HG03521 (cell line): ENCODE data around the gene UGT1A3.
"Not testable (repeated sequence)": the region's sequence is repeated elsewhere in the genome, so short reads cannot be mapped to it uniquely, and the experiment has no call there.

Experiments
- ATAC-seq: cut with Tn5 transposase; IDR thresholded peaks from one replicate; pipeline ENCODE4 v1.9.1; 2021; ENCODE audit warnings: mild to moderate bottlenecking, moderate library complexity; ENCODE audit not compliant: unreplicated experiment

UGT1A3 gene

DNA sequence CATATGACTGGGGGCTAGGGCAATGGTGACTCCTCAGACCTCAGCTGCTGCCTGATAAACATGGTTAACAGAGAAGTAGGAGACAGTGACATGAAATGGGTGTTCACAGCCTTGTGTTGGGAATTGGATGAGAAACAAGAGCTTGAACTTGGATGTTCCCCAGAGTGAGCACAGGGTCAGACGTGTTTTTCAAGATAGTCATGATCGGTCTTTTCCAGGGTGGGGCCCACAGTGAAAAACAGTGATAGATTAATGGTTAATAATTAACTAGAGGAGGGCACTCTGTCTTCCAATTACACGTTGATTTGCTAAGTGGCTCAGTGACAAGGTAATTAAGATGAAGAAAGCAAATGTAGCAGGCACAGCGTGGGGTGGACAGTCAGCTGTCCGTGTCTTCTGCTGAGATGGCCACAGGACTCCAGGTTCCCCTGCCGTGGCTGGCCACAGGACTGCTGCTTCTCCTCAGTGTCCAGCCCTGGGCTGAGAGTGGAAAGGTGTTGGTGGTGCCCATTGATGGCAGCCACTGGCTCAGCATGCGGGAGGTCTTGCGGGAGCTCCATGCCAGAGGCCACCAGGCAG lies at the start of gene UGT1A3:
UGT1A3 (plus strand) TSS at position 320 of the 579 bp plus-strand sequence; CDS start at position 405, 85 bp downstream.
- no peak for ATAC-seq

DNA sequence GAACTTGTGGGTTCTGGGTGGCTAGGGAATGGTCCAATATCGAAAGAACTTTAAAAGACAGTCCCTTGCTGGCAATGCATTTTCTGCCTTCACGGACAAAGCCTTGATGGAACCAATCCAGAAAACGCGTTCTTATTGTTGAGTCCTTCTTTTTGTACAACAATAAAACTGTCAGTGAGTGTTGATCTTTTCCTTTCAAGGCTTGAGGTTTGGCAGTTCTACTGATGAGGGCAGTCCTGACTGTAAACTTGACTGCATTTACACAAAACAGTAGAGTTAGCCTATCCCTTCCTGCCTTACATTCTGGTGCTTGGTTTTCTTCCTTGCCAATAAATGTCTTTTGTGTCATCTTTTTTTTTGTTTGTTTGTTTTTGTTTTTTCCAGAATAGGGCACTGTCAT lies 49.6 kb upstream of the UGT1A3 start:
- ATAC-seq: no peak

DNA sequence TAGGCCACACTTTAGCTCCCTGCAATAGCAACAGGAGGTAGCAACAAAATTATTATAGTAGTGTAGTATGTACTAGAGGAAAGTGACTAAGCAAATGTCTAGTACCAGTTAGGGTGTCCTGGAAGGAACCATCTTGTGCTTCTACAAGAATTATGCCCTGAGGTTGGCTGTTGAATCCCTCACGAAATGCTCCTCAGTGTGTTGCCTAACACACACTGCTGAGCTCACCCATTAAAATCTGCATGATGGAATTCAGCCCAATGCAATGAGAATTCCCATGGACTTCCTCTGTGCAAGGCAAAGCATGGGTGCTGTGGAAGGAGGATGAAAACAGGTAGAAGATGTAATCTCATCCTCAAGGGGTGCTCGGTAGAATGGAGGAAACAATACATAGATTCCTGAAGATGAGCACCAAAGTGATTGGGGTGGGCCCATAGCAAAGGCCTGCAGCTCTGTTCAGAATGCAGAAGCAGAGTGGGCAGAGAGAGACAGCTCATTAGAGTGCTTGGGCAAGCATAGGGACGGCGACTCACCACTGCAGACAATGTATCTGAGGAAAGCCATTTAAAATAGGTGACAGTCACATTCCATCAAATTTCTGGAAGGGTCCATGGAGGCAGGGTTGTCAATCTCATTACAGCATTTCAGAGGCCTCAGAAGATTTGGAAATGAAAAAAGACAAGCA lies 48.3 kb upstream of the UGT1A3 start:
- ATAC-seq: no peak

DNA sequence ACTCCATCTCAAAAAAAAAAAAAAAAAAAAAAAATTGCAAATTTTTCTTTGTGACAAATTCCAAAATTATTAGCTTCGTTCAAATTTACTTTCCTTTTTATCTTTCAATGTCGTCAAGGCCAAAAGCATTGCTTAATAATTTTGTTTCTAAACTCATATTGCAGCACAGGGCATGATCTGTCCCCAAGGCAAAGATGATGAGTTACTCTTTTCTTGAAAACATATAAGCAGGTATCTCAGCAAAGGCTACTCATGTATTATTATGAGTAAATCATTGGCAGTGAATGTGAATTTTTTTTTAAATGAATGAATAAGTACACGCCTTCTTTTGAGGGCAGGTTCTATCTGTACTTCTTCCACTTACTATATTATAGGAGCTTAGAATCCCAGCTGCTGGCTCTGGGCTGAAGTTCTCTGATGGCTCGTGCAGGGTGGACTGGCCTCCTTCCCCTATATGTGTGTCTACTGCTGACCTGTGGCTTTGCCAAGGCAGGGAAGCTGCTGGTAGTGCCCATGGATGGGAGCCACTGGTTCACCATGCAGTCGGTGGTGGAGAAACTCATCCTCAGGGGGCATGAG lies 47.2 kb upstream of the UGT1A3 start, which contains the start of gene UGT1A7:
UGT1A7 (plus strand) TSS at position 381 of the 579 bp plus-strand sequence; CDS start at position 418, 37 bp downstream.
- ATAC-seq: no peak

DNA sequence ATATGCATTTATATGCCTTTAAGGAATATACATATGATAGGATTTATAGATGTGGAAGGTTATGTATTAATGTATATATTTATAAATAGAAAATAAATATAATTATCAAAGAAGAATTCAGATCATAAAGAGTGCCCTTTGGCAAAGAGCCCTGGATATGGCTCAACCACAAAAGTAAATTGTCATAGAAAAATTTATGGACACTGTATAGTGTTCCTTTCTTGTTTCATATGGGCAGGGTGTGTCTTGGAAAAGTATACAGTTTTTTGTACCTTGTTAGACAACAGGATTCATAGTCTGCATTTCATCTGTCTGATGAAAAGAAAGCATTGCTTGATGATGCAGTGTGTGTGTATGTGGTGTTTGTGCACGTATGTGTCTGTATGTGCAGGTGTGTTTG lies 44.2 kb upstream of the UGT1A3 start:
- no peak for ATAC-seq

DNA sequence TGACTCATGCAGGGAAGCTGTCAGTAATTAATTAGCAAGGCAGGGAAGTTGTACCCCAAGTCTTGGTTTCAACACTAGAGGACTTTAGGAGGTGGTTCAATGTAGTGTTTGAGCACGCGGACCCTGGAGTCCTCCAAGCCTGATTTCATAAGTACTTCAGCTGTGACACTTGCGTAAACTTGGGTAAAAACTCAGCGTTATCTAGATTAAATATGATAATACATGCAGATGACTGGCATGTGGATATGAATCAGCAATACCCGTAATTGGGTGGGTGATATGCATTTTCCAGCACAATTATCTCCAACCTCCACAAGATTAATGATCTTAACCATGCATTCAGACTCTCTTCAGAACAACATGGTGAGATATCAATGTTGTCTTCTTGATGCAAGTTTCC lies 41.9 kb upstream of the UGT1A3 start:
- ATAC-seq: no peak

DNA sequence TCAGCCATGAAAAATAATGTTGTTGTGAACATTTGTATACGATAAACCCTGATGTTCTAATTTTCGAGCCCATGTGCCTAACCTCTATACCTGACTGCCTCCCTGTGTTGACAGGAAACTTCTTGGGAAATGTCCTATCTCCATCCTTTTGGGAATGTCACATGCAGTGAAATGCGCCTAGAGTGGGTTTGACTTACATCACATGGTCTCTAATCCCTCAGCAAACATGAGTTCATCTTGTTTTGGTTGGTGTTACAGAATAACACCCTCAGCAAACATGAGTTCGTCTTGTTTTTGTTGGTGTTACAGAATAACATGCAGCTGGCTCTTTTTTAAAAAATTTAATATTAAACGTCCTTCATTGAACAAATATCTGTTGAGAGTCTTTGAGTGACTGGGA lies 40.5 kb upstream of the UGT1A3 start:
- no peak for ATAC-seq

DNA sequence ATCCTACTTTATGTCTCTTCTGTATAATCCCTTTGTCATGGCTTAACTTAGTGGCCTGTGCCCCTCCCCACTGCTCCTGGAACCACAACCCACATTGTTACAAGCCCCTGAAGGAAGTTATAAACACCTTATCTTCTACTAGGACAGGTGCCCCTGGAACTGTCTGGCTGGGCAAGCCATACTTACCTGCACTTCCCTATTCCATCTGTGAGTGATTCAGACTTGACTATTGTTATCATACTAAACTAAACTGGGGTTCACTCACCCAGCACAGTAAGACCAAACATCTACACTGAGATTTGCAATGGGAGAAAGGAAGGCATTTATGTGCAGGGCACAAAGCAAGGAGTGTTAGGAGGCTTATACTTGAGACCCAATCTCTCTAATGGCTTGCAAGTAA lies 39.8 kb upstream of the UGT1A3 start:
- ATAC-seq: no peak

DNA sequence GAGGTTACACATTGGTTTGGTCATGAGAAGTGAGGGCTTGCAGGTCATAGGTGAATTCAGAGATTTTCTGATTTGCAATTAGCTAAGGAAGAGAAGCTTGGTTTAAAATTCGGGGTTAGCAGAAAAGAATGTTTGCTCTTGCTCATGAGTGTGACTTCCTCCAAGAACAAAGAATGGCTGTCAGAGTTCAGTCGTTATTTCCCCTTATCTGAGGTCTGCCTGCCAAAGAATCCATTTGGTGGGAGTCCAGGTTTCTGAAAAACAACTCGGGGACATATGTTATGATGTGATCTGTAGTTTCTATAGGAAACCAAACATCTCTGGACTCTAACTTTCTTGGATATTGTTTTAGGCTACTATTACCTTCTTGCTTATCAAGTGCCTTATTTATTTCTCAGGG lies 39.3 kb upstream of the UGT1A3 start:
- ATAC-seq: no peak

DNA sequence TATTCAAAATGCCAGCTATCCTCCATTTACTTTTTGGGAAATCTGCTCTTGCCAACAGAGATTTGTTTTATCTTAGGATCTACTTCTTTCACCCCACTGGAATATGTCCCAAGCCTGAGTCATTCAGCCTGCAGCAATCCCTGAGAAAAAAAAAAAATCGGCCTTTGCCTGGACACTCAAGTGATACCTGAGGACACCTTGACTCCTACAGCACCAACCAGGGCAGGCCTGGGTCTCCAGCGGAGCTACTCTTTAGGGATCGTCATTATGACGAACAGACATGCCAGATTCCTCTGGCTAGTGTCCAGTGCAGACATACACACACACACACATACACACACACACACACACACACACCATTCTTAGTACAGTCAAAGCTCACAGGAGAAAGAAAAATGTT lies 38.4 kb upstream of the UGT1A3 start:
- ATAC-seq: no peak

DNA sequence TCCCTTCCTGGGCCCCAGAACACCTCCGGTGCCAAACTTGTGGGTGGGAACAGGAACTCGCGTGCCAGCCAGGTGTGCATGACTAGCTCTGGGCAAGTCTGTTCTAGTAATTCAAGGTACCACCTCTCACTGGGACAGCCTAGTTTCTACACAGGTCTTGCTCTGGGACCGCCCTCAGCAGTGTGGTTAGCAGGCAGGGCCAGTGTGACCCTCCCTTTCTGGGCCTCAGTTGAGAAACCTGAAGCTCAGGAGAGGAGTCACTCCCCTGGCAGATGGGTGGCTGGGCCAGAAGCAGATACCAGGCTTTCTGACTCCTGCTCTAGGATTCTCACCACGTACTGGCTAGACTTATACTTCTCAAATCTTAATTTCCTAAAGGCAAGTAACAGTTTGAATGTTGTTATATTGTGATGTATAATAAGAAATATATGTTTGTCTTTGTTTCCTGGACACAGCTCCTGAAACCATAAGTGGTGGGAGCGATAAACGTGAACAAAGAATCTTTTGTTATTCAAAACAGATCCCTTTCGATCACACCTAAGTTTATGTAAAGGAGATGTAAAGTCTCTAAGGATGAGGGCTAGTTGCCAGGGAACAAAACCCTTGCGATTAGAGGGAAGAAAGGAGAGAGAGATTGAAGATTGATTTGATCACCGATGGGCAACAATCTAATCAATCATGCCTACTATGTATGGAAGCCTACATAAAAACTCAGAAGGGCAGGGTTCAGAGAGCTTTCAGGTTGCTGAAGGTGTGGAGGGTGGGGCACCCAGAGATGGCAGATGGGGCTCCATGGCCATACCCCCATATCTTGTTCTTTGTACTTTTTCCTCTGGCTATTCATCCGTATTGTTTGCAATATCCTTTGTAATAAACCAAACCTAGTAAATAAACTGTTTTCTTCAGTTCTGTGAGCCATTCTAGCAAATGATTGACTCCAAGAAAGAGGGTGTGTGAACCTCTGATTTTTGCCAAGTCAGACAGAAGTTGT lies 37.1 kb upstream of the UGT1A3 start:
- no peak for ATAC-seq

DNA sequence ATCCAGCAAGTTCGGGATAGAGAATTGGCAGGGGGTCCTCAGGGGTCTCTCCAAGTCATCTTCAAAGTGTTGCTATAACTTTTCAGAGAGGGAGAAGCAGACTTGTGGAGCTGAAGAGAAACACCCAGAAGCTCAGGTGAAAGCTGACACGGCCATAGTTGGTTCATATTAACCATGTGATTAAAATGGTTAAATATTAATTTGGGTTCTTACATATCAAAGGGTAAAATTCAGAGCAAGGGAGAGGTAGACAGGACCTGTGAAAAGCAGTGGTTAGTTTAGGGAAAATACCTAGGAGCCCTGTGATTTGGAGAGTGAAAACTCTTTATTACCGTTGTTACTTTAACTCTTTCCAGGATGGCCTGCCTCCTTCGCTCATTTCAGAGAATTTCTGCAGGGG lies 36.2 kb upstream of the UGT1A3 start, which contains the start of gene UGT1A6:
UGT1A6 (plus strand) TSS at position 243 of the 400 bp plus-strand sequence; CDS start at position 358, 115 bp downstream.
- ATAC-seq: no peak

DNA sequence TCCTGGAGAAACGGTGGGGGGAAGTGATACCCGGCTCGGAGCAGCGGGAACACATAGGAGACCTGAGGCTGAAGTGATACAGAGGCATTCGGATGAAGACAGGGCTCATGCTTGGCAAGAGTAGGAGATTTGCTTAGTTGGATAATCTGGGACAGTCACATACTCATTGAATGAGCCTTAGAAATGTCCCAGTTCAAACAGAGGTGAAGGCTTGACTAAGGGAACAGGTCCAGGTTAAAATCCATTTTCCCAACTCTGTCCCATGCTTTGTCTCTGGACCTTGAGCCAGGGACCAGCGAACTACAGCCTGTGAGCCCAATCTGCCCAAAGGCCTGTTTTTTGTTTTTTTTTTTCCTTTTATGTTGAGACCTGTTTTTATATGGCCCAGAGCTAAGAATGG lies 34.9 kb upstream of the UGT1A3 start:
- ATAC-seq: no peak

DNA sequence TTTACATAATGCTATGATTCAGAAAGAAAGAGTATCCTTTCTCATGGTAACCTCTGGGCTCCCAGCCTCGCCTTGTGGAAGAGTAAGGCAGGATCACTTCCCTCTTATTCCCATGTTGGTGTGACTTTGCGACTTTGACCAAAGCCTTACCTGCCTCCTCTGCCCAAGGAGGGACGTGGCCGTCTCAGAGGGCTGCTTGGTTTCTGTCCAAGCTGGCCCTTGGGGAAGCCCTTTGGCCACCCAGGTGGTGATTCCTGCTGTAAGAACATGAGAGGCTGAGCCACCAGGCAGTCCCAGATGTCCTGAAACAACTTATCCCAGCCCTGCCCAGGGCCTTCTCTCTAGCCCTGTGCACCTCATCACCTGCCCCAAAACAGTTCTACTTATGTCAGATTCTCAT lies 30.1 kb upstream of the UGT1A3 start:
- ATAC-seq: no peak

DNA sequence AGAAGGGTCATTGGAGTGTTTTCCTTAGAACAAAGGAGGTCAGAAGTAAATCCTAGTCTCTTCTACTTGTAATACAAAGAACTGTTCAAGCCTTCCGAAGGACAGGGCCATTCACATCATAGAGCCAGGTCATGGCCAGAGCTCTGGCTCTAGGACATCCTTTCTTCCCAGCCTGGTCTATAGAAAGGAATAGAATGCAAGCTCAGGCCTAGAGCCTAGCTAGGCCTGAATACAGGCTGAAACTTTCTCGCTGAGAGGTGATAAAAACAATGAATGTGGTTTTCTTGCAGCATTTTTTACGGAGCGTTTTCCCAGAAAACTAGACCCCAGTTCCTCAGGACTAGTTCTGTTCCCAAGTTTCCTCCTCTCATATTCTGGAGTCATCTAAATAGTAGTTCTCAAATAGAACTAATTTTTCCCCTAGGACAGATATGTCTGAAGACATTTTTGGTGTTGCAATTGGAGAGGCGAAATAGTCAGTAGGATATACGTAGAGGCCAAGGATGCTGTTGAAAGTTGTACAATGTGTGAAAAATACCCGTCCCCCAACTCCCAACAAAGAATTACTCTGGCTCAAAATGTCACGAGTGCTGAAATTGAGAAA lies 29.3 kb upstream of the UGT1A3 start:
- ATAC-seq: no peak

DNA sequence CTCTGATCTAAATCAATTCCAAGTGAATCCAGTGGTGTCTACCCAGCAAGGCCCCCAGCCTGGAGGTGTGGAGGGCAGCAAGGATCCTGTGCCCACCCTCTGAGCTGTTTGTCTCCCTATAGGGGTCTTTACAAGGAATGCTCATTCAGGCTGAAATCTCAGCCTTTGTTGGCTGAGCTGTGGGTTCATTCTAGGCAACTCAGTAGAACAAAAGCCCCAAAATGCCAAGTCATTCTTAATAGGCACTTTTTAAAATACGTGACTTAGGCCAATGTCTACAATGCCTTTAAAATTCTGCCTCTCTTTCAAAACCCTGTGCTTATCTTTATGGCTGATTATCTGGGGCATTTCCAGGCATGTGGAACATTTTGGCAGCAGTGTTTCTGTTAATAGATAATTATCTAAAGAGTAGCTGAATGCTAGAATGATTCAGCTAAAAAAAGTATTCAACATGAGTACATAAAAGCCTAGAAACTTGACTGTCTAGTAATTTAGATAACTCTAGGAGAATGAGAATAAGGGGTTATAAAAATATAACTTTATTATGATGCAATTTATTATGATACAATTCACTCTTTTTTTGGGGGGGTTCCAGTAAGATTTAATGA lies 28.7 kb upstream of the UGT1A3 start:
- ATAC-seq: no peak

DNA sequence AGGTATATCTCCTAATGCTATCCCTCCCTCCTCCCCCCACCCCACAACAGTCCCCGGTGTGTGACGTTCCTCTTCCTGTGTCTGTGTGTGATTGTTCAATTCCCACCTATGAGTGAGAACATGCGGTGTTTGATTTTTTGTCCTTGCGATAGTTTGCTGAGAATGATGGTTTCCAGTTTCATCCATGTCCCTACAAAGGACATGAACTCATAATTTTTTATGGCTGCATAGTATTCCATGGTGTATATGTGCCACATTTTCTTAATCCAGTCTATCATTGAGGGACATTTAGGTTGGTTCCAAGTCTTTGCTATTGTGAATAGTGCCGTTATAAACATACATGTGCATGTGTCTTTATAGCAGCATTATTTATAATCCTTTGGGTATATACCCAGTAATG lies 28.0 kb upstream of the UGT1A3 start:
- not testable (repeated sequence) for ATAC-seq

DNA sequence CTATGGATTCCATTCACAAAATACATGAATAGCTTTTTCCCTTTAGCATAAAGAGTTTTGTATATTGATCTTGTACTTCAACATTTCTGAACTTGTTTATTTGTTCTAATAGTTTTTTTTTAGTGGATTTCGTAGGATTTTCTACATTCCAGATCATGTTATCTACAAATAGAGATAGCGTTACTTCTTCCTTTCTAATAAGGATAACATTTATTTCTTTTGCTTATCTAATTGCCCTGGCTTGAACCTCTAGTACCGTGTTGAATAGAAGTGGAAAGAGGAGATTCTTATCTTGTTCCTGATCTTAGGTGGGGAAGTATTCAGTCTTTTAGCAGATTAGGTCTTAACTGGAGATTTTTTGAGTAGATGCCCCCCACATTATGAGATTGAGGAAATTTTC lies 26.6 kb upstream of the UGT1A3 start:
- ATAC-seq: no peak

DNA sequence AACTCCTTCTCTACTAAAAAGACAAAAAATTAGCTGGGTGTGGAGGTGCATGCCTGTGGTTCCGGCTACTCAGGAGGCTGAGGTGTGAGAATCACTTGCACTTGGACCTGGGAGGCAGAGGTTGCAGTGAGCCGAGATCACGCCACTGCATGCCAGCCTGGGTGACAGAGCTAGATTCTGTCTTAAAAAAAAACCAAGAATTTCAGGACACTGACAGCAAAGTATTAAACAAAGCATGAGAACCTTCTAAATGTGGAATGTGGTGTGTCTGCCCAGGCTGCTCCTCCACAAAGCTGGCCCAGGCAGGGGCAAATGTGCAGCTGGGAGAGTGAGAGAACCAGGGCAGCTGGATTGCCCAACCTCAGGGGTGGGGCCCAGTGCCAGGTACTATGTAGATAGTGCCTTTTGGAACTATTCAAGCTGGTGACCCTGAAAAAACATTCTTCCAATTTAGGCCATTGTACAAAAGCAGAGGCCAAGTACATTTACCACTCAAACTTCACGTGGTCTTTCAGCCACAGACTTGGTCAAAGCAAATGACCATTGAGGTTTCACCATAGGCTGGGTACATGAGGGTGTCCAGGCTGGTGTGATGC lies 22.8 kb upstream of the UGT1A3 start:
- no peak for ATAC-seq

DNA sequence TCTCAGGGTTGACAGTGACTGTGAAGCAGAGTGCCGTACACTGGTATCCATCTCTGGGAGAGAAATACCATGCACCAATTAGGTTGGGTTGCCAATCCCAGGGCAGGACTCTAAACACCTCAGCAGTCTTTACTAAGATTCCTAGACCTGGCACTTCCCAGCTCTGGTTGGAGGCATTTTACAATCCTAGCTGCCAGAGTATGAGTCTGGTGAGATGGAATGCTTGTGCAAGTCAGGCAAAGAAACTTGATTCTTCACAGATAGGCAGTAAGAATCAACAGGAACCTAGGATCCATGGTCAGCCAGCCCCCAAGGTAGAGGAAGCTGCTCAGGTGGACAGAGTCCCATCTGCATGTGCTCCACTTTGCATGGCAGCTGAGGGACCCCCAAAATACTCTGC lies 22.1 kb upstream of the UGT1A3 start:
- ATAC-seq: no peak
